Measurements from ENCODE around the gene PLA2G4D. TPM values are rescaled to one million over a fixed set of nuclear protein-coding genes. Genes with fewer than 3 reads are reported as not detected.

The PLA2G4D gene
- total and polyA plus RNA-seq, 2 donors (not counting 3 experiments of a cell fraction or from before 2014, with no cell fraction given): not detected

DNA sequence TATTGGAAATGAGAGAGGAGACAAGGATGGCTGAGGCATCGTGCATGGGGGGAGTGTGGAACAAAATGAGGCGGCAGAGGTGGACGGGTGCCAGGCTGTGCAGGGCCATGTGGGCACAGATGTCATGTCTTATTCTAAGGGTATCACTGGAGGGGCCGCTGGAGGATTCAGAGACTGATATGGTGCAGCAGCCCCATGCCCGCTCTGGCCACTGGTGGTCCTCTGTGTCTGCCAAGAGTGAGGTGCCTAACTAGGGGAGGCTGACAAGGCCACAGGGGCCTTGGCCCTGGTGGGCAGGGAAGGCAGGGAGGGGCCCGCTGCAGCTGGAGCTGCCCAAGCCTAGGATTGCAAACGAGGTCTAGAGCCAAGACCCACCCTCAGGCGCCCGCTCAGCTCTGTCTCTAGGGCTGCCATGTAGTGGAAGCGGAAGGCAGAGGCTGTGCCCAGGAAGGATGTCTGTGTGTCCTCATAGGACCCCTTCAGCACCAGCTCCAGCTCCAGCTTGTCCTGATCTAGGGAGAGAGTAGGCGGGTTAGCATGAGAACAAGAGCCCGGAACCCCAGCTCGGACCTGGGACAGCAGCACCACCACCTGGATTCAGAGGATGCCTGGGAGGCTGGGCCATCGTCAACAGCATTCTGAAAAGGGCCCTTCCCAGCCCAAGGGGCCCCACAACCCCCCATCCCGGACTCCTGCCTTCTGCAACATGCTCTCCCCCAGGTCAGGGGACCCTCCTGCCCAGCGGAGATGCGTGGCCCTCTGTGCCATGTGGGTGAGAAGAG lies 11.3 kb downstream of the PLA2G4D start:
- dilution Hi-C loops (cut with MboI; ENCODE audit: extremely low pct_ligation_motif_present, low sequenced_read_pairs) (no loop called here), intact Hi-C loops (cut with micrococcal nuclease) (no loop called here)
- Histone ChIP-seq H3K4me1 (ENCODE audit: control insufficient read depth, extremely low read depth, insufficient read depth, low read length) (no peaks in the 10 kb centered on the region), H3K27ac (ENCODE audit: insufficient read depth, low read depth, low read length) (no peak overlapping the region), H3K4me2 (ENCODE audit: insufficient read depth, low read length) (no peak overlapping the region), H3K27me3 (ENCODE audit: control insufficient read depth in 2 of 2, insufficient read depth in 2 of 2, low read length in 2 of 2) (peaks cover 3 to 10% of the 10 kb centered on the region in 2 experiments), H2AFZ (ENCODE audit: low read depth, low read length) (no peak overlapping the region), H4K20me1 (replicated peaks; ENCODE audit: control insufficient read depth, extremely low read depth, insufficient read depth, low read length) (no peaks in the 10 kb centered on the region), H3K79me2 (ENCODE audit: control insufficient read depth, insufficient read depth, low read length) (no peaks in the 10 kb centered on the region), H3K9me1 (replicated peaks; ENCODE audit: control insufficient read depth, extremely low read depth, insufficient read depth, low read length) (no peaks in the 10 kb centered on the region), H3K9ac (replicated peaks; ENCODE audit: extremely low read depth, insufficient read depth, low read length) (no peak overlapping the region), H3K9me3 (replicated peaks; ENCODE audit: control insufficient read depth, insufficient read depth, low read length) (no peaks in the 10 kb centered on the region), H3K4me3 (replicated peaks in 1 of 3; ENCODE audit: insufficient read depth in 1 of 3, low read depth in 1 of 3, low read length in 3 of 3) (no peak overlapping the region), H3K36me3 (ENCODE audit: control insufficient read depth in 2 of 2, extremely low read depth in 1 of 2, insufficient read depth in 2 of 2, low read length in 2 of 2) (no peaks in the 10 kb centered on the region)
- no TSS peak for BruUV-seq (replicated peaks)
- no peak for FAIRE-seq
- CTCF ChIA-PET: interaction anchor here (0.8 to 4.6 kb wide), 18 partner anchors 9 to 309 kb away, joined by 3 to 77 read pairs (median 8); partner anchors contain the start of genes MAPKBP1 and PLA2G4D
- no peak for TF ChIP-seq EZH2 (IDR thresholded peaks at IDR 0.05; ENCODE audit: borderline replicate concordance, low read depth, low read length, severe bottlenecking)
- no peak for TF ChIP-seq POLR2AphosphoS5 (IDR thresholded peaks at IDR 0.05; ENCODE audit: insufficient read depth, low read depth, low read length)
- no peak for TF ChIP-seq FOS (IDR thresholded peaks at IDR 0.05; ENCODE audit: borderline replicate concordance, insufficient read depth, low read length)
- no peak for TF ChIP-seq CTCF (IDR thresholded peaks at IDR 0.05; ENCODE audit: extremely low read depth in 1 of 2, insufficient read depth in 1 of 2, low read depth in 1 of 2, low read length in 2 of 2)
- no peak for TF ChIP-seq GATA2 (IDR thresholded peaks at IDR 0.05; ENCODE audit: insufficient read depth, insufficient read length, low read depth, low read length)
- TF ChIP-seq MAX (IDR thresholded peaks at IDR 0.05; ENCODE audit: insufficient read depth, insufficient read length): no peak
- DNase-seq (ENCODE audit: low read depth, low spot score): no peak
- POLR2A ChIA-PET: no interaction called here
